Body of pancreas (tissue), 4 donors: Measurements from ENCODE around the gene KIAA1614.

Source experiments
- CTCF ChIP-seq, 7 experiments: fragments of 450-650 bp in 4 of 7; fragments of 200-600 bp in 3 of 7; sonication (generic) in 3 of 7; IDR thresholded peaks; one replicate each; pipeline ENCODE4 v1.5.1; 2016 to 2019; ENCODE audit warnings: antibody characterized with exemption in 7 of 7
- POLR2A ChIP-seq, 3 donors: fragments of 450-650 bp; IDR thresholded peaks; one replicate each; pipeline ENCODE4 v1.6.1; 2016; ENCODE audit warnings: antibody characterized with exemption in 3 of 3, mild to moderate bottlenecking in 2 of 3

DNA sequence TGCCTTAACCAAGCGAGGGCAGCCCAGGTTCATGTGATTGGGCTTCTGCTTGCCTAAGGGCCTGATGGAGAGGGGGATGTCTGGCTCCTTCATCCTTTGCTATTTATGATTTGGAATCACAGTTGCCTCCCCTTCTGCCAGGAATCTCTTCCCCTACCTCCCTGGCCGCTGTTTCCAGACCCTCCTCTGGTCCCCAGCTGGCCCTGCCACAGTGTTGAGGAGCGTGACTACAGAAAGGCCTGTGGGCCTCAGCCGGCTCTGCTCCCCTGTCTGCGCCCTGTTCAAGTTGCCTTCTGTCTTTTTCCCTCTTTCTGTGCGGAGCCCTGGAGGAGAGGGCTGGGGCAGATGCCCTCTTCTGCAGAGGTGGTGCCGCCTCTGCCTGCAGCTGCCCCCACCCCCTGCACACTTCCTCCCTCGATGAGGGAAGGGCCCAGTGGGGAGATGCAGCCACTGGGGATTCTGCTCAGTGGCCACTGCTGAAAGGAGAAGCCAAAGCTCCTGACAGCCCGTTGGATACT, 6.5 kb downstream of the KIAA1614 start:
- no peak for TF ChIP-seq CTCF (IDR thresholded peaks at IDR 0.05)
- no peak for TF ChIP-seq POLR2A (IDR thresholded peaks at IDR 0.05)
